Daoy (cell line): ENCODE measurements around the gene NAA10. TPM values are rescaled to one million over a fixed set of nuclear protein-coding genes. Genes with fewer than 3 reads are reported as not detected.

Experiments used
- DNase-seq: peaks from one replicate; pipeline ENCODE4 v3.0.0-alpha.2; 2015; ENCODE audit warnings: low read depth
- total RNA-seq: library from RNA; depleted of rRNA; stranded (reverse); fragments of >200 nt; shearing (Covaris generic); gene quantifications from 2 replicates; pipeline ENCODE4 v1.2.3, GENCODE V29; 2014

NAA10 gene
- total RNA-seq, 1 experiment from 2014 or later = 128 TPM

DNA sequence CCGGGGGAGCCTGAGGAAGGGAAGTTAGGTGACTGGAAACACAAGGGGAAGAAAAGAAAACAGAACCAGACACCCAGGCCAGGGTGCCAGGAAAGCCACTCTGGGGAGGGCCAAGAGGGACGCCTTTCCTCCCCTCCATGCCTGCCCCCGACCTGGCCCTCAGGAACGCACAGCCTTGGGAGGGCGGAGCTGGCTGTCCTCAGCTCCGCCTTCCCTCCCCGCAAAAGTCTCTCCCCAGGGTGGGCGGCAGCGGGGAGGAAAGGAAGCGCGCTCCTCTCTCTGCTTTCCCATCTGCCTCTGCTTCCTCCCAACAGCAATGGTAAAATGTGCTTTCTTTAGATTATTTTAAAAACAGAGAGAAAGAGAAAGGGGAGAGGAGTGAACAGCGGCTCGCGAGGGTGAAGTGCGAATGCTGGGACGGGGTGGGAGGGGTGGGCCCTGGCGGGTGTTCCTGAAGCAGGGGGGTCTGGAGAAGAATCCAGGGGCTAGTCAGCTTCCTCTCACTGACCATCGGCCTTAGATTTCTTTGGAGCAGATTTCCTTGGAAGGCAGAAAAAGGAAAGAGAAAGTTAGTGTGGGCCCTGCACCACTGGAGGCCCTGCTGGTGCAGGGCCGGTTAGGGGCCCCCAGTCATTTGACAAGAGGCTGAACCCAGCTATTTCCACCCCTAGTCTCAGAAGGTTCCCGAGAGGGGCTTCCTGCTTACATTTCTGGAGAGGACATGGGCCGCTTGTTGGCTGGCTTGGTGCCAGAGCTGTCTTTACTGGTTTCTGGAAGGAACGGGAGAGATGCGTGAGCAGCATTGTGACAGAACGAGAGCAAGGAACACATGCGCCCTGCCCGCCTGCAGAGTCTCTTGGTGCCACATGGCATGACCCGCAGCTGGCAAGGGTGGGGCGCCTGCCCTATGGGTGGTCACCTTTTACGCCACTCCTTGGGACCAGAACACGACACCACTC is 14.3 kb upstream of the NAA10 start:
- DNase-seq = no peak

DNA sequence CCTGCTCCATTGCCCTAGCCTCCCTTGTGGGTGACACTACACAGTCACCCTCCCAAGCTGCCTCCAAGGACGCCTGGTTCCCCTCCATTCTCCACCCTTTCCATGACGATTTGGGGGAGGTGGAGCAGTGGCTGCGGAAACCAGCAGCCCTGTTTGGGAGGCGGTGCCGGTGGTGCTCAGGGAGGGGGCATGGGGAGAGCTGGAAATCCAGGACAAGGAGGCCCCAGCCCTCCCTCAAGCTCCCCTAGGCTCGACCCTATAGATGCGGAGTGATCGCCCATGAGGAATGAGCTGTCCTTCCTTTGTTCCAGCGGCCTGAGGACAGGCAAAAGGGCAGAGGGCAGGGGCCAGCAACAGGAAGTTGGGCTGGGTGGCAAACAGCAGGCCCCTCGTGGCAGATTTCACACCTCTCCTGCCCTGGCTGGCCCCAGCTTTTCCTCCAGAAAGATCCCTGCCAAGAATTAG is 13.2 kb upstream of the NAA10 start:
- no peak for DNase-seq

DNA sequence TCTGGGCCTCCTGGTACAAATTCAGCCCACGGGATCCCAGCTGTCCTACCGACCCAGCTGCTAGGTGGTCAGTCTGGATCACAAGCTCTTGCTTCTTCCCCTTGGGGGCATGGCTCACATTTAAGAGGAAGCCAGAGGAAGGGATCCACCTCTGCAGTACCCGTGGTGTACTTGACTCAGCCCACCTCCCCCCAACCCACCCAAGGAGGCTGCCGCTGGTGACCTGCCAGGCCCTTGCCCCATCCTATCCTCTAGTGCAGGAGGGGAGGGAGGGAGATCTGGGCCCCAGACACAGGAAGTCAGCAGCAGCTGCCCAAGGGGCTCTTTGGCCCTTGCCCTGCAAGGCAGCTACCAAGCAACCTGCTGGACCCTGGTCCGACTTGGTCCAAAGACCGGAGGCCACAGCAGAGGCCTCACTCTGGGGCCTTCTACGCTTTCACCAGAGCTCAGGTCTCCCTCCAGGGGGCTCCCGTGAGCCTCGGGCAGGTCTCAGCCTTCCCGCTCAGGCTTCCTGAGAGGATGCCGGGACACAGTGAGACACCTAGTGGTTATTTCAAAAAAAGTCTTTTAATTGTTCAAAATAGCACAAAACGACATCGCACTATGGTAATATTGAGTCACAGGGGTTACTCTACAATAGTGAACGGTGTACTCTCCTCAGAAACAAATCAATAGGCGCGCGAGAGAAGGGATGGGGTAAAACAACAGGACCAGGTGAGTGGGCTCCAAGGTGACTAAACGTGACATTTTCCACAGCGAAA is 12.4 kb upstream of the NAA10 start:
- DNase-seq = peak; percentile 70

DNA sequence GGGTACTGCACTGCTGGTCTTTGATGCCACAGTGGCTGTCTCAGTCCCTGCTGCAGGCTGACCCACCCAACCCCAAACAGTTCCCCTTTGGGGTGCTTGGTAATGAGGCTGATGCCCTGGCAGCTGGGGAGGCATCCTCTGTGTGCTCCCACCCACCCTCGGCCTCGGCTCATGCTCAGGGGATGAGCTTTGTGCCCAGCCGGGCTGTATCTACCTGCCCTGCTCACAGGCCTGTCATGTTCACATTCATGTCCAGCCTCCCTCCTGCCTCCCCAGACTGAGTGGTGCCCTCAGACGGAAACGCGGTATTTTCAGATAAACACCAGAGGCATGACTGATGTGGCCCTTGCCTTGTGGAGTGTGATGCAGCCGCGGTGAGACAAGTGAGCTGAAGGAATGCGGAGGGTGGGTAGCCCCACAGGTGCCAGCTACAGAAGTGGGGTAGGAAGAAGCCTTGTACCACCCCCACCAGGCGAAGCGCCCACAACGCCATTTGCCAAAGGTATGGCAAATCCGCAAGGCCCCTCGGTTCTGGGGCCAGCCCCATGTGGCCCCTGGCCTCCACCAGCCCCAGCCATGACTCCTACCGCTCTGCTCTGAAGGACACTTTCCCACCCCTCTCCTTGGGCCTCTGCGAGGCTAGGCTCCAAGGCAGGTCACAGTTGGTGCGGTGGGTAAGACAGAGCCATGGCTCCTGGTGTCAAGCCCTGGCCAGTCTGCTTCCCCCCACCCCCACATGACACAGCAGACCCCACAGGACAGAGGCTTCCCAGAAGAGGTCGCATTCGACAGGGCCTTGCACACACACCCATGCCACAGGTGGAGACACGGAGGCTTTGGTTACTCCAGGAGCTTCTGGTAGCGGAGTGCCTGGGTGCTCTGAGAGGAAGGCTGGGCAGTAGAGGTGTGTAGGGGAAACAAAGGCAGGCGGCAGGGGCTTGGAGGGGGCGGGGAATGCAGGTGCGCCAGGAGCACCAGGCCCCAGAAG is 11.4 kb upstream of the NAA10 start:
- DNase-seq = no peak

DNA sequence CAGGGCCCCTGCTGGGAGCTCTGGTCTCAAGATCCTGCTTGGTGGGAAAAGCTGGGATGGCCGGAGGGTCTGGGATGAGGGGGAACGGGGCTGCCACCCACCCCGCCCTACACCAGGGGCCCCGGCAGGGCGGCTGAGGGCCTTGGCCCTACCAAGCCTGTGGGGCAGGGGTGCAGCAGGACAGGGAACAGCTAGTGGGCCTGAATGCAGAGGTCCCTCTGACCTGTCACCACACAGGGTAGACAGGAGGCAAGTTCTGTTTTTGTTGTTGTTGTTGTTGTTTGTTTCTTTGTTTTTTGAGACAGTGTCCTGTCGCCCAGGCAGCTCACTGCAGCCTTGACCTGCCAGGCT is 9.9 kb upstream of the NAA10 start:
- no peak for DNase-seq

DNA sequence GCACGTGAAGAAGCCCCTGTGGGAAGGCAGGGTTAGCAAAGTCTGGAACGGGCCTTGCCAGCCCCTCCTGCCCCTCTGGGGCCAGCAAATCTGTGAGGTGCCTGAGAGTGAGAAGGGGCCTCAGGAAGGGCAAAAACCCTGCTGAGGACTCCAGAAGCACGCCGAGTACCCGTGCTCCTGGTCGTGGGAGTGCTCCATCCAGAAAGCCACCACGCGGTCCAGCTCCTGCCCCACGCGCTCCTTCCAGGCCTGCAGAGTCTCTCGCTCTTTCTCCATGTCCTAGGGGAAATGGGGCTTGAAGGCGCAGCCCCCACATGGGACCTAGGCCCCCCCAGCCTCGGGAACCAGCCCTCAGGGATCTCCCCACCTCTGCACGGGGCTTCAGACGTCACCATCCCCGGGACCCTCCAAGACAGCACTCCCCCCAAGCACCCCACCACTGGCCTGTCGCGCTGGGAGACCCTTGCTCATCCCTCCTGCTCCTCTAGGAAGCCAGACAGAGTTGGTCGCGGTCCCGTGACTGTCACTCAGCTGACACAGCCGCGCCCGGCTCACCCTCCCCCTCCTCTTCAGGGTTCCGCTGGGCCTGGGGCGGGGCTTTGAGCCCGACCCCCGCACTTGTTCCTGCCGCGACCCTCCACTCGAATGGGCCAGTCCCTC is 9.4 kb upstream of the NAA10 start, which contains the start of gene RENBP:
Gene RENBP, minus strand, starts transcription at position 504 of the 660 bp plus-strand sequence. Its CDS starts 33 bp downstream, at position 471.
- DNase-seq = no peak

DNA sequence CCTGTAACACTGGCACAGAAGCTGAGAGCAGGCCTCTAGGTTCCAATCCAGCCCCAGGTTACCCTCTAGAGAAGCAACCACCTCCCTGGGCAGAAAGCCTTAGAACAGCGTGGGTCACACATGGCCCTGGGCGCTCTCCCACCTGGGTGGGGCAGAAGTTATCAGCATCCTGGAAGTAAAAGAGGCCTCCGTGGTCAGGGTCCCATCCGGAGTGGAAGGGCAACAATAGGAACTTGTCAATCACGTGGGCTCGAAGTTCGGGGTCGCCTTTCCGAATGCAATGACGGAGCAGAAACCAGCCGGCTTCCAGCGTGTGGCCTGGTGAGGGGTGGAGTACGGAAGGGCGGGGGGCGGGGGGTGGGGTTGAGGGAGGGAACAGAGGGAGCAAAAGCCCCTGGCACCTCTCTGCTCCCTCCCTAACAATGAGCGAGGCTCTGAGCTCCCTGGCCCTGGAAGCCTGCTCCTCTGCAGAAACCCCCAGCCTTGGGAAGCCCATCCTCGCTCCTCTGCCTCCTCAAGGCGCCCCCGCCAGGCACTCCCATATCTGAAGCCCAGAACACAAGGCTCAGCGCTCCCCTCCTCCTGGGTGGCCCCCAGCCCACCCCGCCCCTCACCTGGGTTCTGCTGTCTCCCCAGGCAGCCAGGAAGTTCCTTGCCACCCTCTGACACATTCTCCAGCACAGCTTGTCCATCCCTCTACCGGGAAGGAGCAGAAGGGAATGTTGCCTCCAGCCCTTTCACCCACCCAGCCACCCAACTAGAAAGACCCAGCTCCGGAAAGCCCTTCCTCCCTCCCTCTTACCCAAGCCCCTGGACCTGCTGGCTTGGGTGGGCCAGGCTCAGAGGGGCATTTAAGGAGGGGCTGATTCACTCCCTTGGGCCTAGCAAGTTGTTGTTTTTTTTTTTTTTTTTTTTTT is 6.8 kb upstream of the NAA10 start:
- no peak for DNase-seq

DNA sequence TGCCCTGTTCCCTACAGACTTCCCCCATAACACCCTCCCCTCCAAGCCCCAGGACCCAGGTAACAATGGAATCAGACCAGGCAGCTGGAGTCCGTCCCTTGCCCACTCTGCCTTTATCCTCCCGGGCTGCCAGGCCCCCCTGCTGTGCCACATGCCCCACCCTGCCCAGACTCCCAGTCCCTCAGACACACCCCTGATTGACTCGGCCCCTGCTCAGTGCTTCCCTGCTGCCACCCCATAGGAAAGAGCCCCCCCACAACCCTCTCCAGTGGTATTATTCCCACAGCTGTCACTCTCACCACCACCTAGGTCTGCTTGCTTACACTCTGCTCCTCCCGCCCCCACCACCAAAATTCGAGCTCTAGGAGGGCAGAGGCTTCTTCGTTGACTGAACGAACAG is 4.7 kb upstream of the NAA10 start:
- no peak for DNase-seq

DNA sequence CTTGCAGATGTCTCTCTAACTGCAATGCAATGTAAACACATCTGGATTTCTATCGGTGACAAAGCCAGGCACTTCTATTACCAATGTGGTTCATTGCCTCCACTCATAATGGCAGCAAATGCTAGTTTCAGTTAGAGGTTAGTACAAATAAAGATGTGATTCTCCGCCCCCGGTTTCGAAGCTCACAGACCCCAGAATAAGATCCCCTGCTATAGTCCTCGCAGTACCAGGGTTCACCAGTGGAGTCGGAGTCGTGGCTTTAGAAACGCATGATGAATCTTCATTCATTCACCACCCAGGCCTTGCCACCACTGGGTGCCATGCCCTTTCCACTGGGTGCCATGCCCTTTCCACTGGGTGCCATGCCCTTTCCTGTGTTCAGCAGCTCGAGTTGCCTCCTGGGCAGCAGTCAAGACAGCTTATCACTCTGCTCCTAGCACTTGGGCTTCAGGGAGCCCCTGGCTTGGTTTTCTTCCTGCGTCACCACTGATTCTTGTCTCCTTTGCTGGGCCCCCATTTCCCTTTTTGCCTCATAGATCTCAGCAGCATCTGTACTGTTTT is 3.5 kb upstream of the NAA10 start:
- no peak for DNase-seq

DNA sequence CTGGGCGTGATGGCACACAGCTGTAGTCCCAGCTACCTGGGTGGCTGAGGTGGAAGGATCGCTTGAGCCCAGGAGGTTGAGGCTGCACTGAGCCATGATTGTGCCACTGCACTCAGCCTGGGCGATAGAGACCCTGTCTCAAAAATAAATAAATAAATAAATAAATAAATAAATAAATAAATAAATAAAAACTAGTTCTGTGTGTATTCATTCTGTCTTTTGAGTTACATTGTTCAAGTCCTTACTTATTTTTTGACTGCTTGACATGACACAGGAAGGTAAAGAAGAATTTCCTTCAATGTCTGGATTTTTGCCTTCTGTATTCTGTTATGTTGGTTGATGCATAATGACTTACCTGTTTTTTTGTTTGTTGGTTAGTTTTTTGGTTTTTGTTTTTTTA is 2.2 kb upstream of the NAA10 start:
- no peak for DNase-seq

DNA sequence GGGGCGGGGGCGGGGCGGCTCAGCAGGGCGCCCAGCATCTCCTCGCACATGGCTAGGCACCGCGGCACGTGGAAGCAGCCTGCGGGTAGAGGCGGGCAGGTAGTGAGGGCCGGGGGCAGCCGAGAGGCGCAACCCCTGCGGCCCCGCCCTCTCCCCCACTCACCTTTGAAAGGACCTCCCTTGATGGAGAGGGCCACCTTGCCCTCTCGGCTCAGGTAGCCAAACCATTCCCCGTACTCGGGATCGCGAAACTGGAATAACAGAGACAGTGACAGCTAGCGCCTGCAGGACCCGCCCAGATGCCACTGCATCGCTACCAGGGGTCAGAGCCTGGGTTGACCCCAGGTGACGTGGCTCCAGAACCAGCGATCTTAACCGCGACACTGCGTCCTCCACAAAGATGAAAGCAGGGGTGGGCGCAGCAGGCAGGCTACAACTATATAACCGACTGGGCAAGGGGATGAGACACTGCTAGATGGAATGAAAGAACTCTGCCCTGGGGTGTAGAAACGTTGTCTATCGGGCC is 552 bp upstream of the NAA10 start:
- no peak for DNase-seq

DNA sequence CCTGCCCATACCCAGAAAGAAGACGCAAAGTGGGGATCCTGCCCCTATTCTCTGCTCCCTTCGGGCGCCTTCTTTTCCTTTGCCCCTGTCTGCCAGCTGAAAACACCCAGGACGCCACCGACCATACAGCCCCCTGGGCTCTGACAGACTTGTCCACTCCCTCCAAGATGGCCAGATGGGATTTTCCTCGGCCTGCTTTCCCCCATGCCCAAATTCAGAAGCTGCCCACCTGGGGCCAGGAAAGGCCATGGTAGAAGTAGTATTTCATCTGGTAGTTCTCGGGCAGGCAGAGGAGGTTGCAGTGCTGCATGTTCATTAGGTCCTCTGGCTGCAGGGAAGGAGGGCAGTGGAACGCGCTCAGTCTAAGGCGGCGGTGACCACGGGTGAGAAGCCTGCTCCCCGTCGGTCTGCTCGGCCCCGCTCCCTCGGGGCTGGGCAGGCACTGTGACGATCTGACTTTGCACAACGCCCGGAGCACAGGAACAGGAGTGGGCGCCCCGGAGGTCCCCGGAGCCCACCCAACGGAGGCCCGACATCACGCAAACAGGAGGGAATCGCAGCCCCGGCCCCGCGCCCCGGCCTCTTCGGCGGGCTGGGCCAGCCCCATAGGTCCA is 582 bp downstream of the NAA10 start:
- no peak for DNase-seq

DNA sequence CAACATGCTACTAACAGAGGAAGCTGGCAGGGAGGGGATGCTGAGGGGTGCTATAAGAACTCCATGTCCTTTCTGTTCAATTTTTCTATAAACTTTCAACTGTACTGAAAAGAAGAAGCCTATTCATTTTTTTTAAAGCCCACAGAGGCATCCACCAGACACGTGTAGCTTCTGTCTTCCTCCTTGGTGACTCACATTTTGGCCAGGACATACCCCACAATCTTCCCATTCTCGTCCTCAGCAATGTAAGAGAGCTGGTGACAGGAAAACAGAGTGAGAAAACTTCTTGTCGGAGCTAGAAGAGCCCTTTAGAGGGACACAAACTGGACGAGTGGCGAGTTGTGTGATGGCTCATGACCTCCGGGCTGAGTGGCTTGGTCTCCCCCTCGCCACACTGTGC is 1.1 kb downstream of the NAA10 start:
- peak; percentile 18 for DNase-seq

DNA sequence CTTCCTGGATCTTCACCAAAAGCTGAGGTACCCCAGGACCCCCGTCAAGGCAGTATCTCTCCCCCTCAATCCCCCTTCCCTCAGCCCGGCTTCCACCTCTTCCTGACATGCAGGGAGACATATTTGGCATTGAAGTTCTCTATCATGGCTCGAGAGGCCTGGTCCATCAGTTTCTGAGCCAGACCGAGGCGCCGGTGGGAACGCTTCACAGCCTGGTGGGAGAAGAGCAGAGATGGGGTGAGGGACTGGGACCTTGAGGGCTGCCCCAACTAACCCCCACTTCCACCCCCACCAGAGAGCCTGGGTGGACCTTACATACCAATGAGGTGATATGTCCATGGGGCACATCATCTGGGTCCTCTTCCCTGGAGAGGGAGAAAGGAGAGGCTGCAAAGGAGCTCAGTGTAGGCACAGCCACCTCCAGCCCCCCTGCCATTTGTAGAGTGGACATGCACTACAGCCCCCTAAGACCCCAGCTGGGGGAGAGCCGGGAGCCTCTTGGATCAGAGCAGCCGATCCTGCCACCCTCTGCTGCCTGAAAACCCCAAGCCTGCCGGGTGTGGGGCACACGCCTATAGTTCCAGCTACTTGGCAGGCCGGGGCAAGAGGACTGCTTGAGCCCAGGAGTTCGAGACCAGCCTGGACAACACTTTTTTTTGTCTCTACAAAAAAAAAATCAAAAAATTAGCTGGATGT is 2.5 kb downstream of the NAA10 start:
- DNase-seq = no peak

DNA sequence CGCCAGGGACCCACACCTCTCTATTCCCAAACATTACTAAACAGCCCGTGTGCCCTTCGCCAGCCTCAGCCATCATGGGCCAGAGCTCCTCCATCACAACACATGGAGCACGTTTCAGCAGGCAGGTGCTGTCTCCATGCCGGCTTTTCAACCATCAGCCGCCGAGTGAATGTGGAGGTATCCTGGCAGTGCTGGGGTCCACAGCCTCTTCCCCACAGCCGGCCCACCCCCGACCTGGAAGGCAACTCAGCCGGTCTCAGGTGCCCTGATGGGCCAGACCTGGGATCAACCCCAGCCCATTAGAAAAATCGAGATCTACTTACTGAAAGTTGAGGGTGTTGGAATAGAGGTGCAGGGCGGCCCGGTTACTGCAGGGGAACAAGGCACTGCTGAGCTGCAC is 3.1 kb downstream of the NAA10 start:
- DNase-seq = no peak

DNA sequence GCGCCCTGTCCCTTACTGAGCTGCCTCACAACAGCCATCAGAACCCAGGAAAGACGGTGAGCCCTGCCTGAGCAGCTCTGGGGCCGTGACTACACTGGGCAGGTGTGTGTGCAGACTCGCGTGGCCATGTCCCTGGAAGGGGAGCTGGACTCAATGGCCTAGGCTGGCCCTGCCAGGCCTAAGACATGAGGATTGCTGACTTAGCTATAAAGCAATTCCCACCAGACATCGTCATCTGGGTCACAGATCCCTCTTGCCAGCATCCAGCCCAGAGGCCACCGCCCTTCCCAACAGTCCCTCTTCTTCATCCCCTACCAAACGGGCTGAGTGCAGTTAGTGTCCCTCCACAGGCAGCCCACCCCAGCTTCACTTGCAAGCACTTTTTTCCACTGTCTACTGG is 3.7 kb downstream of the NAA10 start:
- DNase-seq = no peak

DNA sequence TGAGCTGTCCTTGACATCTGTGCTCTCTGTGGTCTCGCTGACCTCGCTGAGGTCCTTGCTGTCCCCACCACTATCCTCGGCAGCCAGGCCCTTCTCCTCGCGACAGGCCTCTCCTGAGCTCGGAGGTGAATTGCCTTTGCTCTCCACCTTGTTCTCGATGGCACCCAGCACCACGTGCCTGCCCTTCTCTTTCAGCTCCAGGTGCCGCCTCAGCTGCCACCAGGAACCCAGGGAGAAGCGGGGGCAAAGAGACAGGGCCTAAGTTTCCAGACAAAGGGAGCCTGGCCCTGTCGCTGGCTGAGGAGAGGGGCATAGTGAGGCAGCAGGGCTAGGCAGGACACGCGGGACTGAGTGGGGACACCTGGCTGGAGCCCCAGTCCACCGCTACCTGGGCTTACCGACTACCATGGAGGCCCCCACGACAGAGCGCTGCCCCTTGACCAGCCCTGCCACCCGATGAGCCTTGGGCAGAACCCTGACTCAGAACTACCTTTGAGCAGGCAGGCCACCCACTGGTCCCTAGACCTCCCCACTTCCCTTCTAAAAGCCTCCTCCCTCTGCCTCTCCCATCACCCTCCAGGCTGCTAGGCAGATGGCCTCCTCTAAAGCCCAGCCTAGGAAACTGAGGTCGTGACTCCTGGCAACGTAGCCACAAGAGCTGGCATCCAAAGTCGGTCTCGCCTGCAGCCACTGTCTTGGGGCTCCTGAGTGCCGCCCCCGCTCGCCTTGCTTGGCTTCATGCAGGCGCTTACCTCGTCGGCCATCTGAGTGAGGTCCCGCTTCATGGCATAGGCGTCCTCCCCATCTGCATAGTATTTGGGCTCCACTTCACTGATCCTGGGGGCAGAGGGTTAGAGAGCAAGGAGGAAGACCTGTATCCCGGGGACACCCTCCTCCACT is 4.6 kb downstream of the NAA10 start:
- DNase-seq = no peak
